RWPE1 (cell line): ENCODE measurements around the gene KCNJ6.

Experiments
- CTCF ChIA-PET: fragments of 350-600 bp; sonication (Branson Sonifier 250); formaldehyde crosslinking; extraction: SDS; loops from one replicate; lab custom pipeline; 2021; lab: Yijun Ruan, JAX
- POLR2A ChIA-PET: fragments of 400-600 bp; formaldehyde crosslinking; extraction: SDS; loops from one replicate; lab custom pipeline; 2020; ENCODE audit warnings: antibody characterized with exemption; ENCODE audit not compliant: low non-redundant PET; lab: Yijun Ruan, JAX
- DNase-seq: peaks from one replicate; pipeline ENCODE4 v3.0.0; 2012; ENCODE audit warnings: low spot score
- H3K27ac ChIP-seq: fragments of 450-650 bp; 2 replicates; pipeline ENCODE4 v1.5.1; 2017
- TF ChIP-seq, protein P1 (sequence below): fragments of 450-650 bp; conservative IDR thresholded peaks from 2 replicates; pipeline ENCODE4 v1.5.1; 2017; ENCODE audit warnings: low read depth, mild to moderate bottlenecking

KCNJ6 gene

DNA sequence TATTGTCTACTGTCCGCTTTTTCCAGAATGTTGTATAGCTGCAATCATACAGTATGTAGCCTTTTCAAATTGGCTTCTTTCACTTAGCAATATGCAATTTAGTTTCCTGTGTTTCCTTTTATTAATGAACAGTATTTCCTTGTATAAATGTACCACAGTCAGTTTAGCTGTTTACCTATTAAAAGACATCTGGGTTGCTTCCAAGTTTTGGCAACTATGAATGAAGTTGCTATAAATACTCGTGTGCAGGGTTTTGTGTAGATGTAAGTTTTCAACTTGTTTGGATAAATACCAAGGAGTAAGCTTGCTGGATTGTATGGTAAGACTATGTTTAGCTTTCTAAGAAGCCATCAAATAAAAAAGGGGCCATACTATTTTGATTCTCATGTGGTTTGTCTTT, 24.4 kb upstream of the KCNJ6 start:
- TF ChIP-seq, protein P1, sequence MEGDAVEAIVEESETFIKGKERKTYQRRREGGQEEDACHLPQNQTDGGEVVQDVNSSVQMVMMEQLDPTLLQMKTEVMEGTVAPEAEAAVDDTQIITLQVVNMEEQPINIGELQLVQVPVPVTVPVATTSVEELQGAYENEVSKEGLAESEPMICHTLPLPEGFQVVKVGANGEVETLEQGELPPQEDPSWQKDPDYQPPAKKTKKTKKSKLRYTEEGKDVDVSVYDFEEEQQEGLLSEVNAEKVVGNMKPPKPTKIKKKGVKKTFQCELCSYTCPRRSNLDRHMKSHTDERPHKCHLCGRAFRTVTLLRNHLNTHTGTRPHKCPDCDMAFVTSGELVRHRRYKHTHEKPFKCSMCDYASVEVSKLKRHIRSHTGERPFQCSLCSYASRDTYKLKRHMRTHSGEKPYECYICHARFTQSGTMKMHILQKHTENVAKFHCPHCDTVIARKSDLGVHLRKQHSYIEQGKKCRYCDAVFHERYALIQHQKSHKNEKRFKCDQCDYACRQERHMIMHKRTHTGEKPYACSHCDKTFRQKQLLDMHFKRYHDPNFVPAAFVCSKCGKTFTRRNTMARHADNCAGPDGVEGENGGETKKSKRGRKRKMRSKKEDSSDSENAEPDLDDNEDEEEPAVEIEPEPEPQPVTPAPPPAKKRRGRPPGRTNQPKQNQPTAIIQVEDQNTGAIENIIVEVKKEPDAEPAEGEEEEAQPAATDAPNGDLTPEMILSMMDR: no peak
- ChIA-PET POLR2A (no interaction called here), CTCF (interaction anchor here (0.6 kb wide), 1 partner anchor 328 kb away, joined by 4 read pairs; no protein-coding TSS in a partner anchor)
- H3K27ac ChIP-seq: no peak overlapping the region
- no peak for DNase-seq

DNA sequence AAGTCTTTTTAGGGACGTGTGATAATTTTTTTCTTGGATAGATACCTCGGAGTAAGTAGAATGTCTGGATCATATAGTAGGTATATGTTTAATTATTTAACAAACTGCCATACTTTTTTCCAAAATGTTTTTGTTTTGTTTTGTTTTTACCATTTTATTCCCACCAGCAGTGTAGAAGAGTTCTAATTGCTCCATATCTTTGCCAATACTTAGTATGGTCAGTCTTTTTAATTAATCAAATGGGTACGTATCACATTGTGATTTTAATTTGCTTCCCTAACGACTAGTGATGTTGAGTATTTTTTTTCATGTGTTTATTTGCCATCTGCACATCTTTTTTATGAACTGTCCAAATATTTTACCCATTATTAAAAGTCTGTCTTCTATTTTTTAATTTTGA, 23.6 kb upstream of the KCNJ6 start:
- ChIA-PET POLR2A (no interaction called here), CTCF (interaction anchor here (0.6 kb wide), 1 partner anchor 315 kb away, joined by 4 read pairs; no protein-coding TSS in a partner anchor)
- TF ChIP-seq, protein P1: no peak
- no peak for DNase-seq
- no peak overlapping the region for H3K27ac ChIP-seq

DNA sequence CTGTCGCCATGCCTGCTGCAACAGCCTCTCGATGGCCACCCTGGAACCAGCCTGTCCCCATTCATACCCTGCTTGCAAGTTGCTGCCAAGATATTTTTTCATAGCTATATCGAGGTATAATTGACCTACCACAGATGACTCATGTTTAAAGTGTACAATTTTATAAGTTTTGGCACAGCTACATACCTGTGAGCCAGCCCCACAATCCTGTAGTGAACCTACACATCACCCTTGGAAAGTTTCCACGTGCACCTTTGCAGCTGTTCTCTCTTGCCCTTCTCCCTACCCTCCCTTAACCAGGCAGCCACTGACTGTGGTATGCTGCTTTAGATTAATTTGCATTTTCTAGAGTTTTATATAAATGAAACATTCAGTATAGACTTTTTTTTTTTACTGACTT, 23.0 kb upstream of the KCNJ6 start:
- H3K27ac ChIP-seq: no peak overlapping the region
- CTCF ChIA-PET: interaction anchor here (0.6 kb wide), 1 partner anchor 316 kb away, joined by 4 read pairs; no protein-coding TSS in a partner anchor
- TF ChIP-seq, protein P1: no peak
- POLR2A ChIA-PET: no interaction called here
- DNase-seq: peak; percentile 46

- DNase-seq: no peak
- ChIA-PET POLR2A (no interaction called here), CTCF (no interaction called here)
- H3K27ac ChIP-seq: no peak overlapping the region
- TF ChIP-seq, protein P1: no peak
These were observed 21.4 kb upstream of the KCNJ6 start for GRCh38 chr21:37937668-37938067.

DNA sequence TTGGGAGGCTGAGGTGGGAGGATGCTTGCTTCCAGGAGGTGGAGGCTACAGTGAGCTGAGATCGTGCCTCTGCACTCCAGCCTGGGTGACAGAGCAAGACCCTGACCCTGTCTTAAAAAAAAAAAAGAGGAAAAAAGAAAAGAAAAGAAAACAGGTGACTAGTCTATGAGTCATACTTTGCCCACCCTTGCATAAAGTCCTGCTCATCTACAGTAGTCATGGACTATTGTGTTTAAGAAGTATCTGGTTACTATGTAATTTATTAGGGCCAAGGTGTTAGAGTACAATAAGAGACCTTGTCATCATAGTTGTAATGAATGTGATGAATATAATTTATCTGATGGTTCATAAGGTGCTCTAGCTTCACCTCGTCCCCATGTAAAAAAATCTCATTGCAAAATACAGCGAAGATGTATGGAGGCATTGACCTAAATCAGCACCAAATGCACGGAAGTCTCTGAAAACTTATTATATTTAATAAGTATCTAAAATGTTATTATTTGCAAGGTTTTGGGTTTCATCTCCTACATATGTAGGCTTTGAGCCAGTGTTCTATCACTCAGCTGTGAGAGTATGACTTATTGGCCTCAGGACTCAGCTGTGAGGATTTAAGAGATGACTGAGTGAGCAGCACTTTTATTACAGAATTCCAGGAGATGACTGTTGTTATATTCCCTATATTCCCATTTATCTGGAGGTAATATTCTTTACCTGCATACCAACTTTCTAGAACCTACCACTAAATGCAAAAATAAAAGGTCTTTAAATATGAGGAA, 19.9 kb upstream of the KCNJ6 start:
- TF ChIP-seq, protein P1: no peak
- CTCF ChIA-PET: no interaction called here
- H3K27ac ChIP-seq: no peak overlapping the region
- no peak for DNase-seq
- POLR2A ChIA-PET: no interaction called here

DNA sequence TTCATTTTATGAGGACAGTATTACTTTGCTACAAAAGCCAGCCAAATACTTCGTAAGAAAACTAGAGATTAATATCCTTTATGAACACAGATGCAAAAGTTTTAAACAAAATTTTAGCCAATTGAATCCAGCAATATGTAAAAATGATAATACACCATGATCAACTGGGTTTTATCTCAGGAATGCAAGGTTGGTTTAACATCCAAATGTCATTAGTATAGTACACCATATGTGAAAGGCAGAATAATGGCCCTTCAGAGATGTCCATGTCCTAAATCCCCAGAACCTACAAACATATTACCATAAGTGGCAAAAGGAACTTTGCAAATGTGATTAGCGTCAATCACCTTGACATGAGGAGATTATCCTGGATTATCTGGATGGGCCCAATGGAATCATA, 16.7 kb upstream of the KCNJ6 start:
- ChIA-PET POLR2A (no interaction called here), CTCF (interaction anchor here (0.6 to 0.7 kb wide), 2 partner anchors 194 to 225 kb away, joined by 3 to 4 read pairs; no protein-coding TSS in a partner anchor)
- H3K27ac ChIP-seq: no peak overlapping the region
- TF ChIP-seq, protein P1: no peak
- no peak for DNase-seq
